ENCODE measurements around the gene NFIX. TPM values are rescaled to one million over a fixed set of nuclear protein-coding genes. Genes with fewer than 3 reads are reported as not detected.

Gene NFIX
- total and polyA plus RNA-seq, 9 of the 15 experiments (the other 6 are each of a cell fraction or from before 2014, with no cell fraction given) = 0.28 to 26.8 (median 5.4) TPM

GRCh38 chr19:13095934-13096927 lies 101.0 kb downstream of the NFIX start (continued):
- TF ChIP-seq BCL6 (CRISPR knock-in tag; IDR thresholded peaks at IDR 0.05) (no peak), CGGBP1 (CRISPR knock-in tag; IDR thresholded peaks at IDR 0.05) (no peak), BMI1 (IDR thresholded peaks at IDR 0.05; ENCODE audit: low read length) (no peak), FOXP1 (CRISPR knock-in tag; IDR thresholded peaks at IDR 0.05) (no peak; the same call in 1 of the 2 replicates), ZNF324 (CRISPR knock-in tag; IDR thresholded peaks at IDR 0.05) (no peak; the same call in 1 of the 2 replicates), ZNF277 (CRISPR knock-in tag; IDR thresholded peaks at IDR 0.05; ENCODE audit: borderline replicate concordance) (no peak), GTF2F1 (IDR thresholded peaks at IDR 0.05; ENCODE audit: low read depth, low read length) (no peak), ID3 (CRISPR knock-in tag; IDR thresholded peaks at IDR 0.05) (no peak), ID3 (tag; IDR thresholded peaks at IDR 0.05) (peak; percentile 25; the same call in 1 of the 2 replicates), CREM (IDR thresholded peaks at IDR 0.05; ENCODE audit: low read depth) (peak; percentile 58; the same call in 1 of the 2 replicates), ZNF124 (CRISPR knock-in tag; IDR thresholded peaks at IDR 0.05) (no peak), NCOA4 (IDR thresholded peaks at IDR 0.05; ENCODE audit: partially characterized antibody) (no peak), BRCA1 (IDR thresholded peaks at IDR 0.05) (no peak), BRCA1 (CRISPR knock-in tag; IDR thresholded peaks at IDR 0.05) (no peak), ELF1 (tag; IDR thresholded peaks at IDR 0.05) (peak; percentile 31; the same call in 1 of the 2 replicates), RFX1 (IDR thresholded peaks at IDR 0.05) (no peak), FOXO4 (CRISPR knock-in tag; IDR thresholded peaks at IDR 0.05) (no peak), ZNF212 (CRISPR knock-in tag; IDR thresholded peaks at IDR 0.05) (no peak), MXI1 (IDR thresholded peaks at IDR 0.05; ENCODE audit: low read depth, low read length) (no peak), NRF1 (conservative IDR thresholded peaks at IDR 0.05 in 1 of 2, IDR thresholded peaks at IDR 0.05 in 1 of 2) (no peak), SMARCB1 (IDR thresholded peaks at IDR 0.05; ENCODE audit: insufficient read length, low read depth) (no peak), GMEB1 (CRISPR knock-in tag; IDR thresholded peaks at IDR 0.05) (no peak), HBP1 (CRISPR knock-in tag; IDR thresholded peaks at IDR 0.05) (peak; percentile 47; the same call in 1 of the 2 replicates)
